Measurements from ENCODE around the gene KLHL29.
A peak's percentile ranks its signal among the peaks of the same experiment; 100 is the strongest.

DNA sequence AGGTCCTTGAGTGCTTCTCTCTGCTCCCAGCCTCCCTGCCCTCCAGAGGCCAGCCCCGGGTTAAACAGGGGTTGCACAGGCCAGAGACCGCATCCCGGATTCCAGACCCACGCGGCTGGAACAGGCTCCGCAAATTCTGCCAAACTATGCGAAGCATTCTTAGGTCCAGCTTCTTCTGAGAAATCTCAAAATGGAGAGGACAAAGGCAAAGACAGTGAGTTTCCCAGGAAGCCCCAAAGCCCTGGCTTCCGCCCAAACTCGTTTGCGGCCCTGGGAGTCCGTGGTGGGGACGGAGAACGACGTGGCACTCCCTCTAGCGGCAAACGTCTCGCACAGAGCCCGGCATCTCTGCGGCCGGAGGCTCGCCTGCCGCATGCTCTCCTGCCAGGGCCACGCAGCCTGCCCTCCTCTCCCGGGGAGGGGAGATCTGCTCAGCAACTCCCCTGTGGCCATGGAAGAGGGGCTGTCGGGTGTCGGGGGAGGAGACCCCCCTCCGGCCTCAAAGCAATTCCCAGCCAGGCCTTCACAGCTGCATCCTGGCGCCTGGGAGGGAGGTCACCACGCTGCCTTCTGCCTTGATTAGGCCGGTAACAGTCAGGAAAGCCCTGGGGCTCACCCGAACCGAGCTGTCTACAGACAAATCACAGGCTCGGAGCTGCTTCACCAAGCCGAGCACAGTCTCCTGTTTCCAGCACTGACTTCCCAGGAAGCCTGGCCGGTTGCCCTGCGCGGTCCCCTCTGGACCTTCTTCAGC, 33.4 kb upstream of the KLHL29 start:
- TF ChIP-seq CTCF (IDR thresholded peaks at IDR 0.05) = peak; percentile 95
- no peak for TF ChIP-seq SIN3A (IDR thresholded peaks at IDR 0.05; ENCODE audit: borderline replicate concordance, insufficient read depth, low read depth, low read length)

All from Panc1 (cell line).